ENCODE measurements around the gene ESF1. TPM values are rescaled to one million over a fixed set of nuclear protein-coding genes. Genes with fewer than 3 reads are reported as not detected.
"Not testable (repeated sequence)": the region's sequence is repeated elsewhere in the genome, so short reads cannot be mapped to it uniquely, and the experiment has no call there.

ESF1 gene
- polyA plus RNA-seq, 1 donor: 13.7 TPM

DNA sequence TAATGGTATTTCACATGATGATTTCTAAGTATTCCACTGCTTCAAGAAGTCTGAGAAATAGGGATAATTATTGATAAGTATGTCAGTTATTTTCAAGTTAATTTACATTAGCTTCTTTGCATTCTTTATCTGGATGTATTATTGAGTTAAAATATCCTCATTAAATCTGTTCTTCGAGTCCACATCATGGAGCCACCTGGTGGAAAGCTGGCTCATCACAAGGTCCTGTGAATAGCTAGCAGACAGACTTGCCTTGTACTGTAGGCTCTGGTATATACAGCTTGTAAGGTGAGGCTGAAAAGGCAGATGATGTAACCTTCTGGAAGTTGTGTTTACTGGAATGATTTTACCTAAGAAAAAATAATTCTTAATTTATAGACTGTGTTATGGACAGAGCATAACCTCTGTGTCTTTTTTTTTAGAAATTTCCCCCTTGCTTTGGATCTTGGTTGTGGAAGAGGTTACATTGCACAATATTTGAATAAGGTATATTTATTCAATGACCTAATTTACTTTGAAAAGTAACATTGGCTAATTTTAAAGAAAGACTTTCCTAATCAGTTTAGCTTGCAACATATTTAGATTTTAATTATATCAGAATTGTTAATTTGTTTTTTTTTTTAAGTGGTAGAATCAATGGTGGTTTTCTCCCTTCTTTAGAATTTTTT is 3.6 kb upstream of the ESF1 start:
- DNase-seq: peak; percentile 27

DNA sequence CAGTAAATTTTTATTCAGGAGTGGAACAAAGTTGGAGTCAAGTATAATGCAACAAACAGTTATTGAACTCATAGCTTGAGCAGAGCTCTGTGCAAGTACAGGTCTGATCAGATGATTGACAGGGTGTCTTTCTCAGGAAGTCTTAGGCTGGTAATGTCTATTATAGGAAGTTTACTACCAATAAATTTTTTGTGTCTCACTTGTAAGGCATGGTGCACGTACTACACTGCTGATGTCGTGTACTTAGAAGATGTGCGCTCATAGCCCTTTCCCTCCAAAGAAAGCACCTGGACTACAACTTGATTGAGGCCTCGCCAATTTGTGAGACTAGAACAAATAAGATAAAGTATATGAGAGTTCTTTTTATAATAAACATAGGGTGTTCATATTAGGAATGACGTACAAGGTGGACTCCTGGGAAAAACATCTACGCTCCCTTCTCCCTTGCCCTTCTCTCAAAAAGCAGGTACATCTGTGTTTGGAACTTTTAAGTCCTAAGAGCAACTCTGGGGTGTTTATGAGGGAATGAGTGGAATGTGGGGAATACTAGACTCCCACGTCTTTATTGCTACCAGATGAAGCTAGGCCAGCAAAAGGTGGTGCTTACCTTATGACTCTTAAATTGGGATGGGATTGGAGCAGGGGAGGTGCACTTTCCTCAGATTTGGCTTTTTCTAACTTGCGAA is 1.6 kb upstream of the ESF1 start:
- no peak for DNase-seq

DNA sequence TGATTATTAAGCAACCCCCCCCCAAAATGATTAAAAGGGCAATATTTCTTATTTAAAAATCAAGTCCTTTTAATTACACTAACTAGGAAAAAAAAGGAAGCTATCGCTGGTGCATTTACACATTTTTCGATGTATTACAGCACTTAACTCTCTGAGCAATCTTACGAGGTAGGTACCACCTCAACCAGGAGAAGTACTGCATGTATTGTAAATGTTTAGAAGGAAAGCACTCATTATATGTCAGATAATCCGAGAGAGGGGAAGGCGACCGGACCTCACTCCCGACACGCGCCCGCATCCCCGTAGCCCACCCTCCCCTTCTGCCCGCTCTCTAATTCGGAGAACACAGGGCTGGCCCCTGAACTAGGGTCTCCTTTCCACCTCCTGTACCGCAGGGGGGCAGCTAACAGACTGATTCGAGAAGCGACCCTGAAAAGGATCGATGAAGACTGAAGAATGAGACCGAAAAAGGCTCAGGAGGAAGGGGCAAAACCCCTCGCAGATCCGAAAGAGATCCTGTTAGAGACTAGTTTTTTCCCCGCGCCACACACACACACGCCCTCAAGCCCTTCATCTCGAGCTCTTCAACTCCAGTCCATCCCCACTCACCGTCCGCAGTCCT is 337 bp downstream of the ESF1 start:
- DNase-seq: no peak

DNA sequence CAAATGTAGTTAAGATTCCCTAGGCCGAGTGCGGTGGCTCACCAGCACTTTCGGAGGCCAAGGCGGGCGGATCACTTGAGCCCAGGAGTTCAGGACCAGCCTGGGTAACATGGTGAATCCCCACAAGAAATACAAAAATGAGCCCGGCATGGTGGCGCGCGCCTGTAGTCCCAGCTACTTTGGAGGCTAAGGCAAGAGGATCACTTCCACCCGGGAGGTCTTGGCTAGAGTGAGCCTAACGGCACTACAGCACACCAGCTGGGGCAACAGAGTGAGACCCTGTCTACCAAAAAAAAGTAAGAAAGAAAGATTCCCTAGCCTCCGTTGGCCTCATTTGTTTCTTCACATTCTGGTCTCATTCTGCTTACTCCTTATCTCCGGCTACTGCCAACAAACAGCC is 1.2 kb downstream of the ESF1 start:
- DNase-seq: no peak

DNA sequence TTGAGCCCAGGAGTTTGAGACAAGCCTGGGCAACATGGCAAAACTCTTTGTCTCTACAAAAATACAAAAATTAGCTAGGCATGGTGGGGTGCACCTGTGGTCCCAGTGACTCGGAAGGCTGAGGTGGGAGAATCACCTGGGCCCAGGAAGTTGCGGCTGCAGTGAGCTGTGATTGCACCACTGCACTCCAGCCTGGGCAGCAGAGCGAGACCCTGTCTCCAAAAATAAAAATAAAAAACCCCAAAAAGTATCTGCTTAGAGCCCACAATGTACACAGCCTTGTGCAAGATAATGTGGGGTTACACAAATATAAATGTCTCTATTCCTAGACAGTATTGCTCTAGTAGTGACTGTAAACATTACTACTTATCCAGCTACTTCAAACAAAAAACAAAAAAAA is 5.9 kb downstream of the ESF1 start:
- no peak for DNase-seq

DNA sequence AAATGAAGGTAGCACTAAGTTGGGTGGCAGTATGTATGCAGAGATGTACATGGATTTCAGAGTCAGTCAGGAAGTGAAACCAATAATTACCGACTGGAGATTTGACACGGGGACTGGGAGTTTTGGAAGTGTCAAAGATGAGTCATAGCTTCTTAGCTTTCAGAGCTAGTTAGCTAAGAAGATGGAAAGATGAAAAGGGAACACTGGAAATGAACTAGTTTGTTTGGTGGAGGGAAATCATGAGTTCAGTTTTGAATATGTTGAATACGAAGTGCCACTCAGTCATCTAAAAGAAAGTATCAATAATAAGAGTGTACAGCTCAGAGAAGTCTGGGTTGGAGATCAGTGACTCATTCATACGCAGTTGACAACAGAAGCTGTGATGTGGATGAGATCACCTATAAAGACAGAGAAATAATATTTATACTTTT is 7.5 kb downstream of the ESF1 start:
- no peak for DNase-seq

DNA sequence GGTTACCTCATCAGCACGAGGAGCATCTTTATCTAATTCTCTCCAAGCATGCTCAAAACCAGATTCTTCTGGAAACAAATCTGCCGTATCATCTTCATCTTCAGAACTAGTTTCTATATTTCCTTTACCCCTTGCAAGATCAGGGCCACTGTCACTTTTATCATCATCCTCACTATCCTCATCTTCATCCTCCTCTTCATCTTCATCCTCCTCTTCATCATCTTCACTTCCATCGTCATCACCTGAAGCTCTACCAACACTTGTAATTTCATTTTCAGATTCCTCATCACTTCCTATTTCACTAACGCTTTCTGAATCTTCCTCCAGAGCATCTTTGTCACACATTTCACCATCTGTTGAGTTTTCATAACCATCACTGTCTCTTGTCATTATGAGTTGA is 8.9 kb downstream of the ESF1 start:
- no peak for DNase-seq

DNA sequence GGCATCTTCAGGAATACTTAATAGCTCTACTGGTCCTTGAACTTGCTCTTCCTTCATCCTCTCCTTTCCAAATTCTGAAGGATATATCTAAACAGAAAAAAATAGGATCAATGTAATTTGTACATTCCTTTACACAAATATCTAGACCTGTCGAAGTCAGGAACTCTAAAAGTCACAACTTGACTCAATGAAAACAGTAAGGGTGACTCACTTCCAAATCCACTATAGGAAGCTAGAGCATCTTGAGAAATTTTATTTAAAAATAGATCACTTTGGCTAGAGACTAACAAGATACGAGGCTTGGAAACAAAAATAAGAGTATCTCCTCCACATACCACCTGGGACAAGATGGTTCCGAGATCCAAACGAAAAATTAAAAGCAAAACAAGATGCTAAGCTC is 12.2 kb downstream of the ESF1 start:
- no peak for DNase-seq

DNA sequence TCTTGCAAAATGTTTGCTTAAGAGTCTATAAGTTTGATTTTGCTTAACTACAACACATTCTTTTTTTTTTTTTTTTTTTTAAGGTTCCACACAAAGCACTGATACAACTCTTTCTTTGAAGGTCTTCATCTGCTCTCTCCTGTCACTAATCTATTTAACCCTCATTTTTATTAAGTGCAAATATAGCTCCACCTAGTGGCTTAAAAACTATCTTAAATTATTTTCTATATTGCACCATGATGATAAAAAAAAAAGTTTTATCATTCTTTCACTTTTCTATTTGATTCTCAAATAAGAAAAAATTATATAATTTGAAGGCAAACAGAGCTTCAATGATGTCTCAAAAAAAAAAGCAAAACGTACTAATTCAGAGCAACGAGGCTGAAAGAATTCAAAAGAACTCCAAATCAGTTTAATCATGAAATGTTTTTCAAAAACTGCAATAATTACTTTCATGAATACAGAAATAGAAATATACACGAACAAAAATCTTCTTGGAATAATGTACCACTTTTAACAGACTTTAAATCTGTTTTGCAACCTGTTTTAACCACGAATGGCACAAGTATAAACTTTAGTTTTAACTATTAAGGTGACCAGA is 12.8 kb downstream of the ESF1 start:
- no peak for DNase-seq

DNA sequence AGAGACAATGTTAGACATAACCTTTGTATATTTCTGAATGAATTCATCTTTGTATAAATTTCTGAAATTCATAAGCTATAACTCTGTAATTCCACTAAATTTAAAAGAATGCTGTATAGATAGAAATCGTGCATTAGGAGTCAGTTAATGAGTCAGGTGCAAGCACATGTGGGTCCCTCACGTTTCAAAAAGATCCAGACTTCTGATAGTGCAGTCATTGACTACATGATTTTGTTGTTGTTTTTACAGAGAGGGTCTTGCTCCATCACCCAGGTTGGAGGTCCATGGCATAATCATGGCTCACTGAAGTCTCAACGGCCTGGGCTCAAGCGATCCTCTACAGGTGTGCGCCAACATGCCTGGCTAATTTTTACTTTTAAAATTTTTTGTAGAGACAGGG is 14.6 kb downstream of the ESF1 start:
- no peak for DNase-seq

DNA sequence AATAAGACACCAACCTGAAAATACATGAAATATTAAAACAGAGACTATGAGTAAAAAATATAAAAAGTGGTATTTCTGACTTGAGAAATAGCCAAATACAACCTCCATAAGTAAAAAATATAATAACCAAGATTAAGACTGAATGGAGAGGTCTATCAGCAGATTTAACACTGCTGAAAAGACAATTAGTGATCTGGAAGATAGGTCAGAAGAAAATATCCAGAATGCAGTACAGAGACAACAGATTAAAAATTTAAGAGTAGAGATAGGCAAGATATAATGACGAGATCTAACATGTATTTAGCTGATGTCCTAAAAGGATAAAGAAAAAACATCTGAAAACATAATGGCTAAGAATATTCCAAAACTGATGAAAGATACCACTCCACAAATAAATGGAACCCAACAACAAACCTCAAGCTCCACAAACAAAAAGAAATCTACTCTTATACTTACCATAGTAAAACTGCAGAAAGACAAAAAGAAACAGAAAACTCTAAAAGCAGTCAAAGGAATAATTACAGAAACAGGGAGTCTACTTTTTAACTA is 18.8 kb downstream of the ESF1 start:
- no peak for DNase-seq

DNA sequence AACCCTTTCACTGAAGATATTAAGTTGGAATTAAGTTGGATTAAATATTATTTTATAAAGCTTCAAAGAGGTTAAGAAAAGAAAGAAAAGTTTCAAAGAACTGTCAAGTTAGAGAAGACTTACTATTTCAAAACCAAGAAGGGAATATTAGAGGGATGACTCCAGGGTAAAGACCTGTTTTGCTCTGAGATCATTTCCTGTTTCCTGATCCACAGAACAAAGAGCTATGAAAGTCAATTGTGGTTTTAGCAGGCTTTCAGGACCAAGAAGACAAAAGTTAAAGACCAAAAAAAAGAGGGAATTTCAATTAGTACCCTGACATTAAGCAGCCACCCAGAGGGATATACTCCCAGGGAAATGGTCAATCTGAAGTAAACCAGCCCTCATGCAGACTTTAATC is 19.4 kb downstream of the ESF1 start:
- no peak for DNase-seq

DNA sequence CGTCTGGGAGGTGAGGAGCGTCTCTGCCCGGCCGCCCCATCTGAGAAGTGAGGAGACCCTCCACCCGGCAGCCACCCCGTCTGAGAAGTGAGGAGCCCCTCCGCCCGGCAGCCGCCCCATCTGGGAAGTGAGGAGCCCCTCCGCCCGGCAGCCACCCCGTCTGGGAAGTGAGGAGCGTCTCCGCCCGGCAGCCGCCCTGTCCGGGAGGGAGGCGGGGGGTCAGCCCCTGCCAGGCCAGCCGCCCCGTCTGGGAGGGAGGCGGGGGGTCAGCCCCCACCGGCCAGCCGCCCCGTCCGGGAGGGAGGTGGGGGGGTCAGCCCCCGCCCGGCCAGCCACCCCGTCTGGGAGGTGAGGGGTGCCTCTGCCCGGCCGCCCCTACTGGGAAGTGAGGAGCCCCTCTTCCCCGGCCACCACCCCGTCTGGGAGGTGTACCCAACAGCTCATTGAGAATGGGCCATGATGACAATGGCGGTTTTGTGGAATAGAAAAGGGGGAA is 24.2 kb downstream of the ESF1 start:
- DNase-seq: not testable (repeated sequence)

DNA sequence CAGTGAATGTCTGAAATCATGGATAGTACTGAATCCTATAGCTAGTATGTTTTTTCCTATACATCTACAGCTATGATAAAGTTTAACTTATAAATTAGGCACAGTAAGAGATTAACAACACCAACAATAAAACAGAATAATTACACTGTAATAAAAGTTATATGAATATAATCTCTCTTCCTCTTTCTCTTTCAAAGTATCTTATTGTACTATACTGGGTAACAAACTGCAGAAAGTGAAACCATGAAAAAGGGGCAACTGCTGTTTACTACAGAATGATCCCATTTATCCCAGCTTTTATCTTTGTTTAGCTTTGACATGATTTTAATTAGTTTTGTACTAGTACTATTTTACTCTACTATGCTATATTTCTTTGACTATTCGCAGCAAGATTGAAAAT is 25.8 kb downstream of the ESF1 start:
- no peak for DNase-seq

DNA sequence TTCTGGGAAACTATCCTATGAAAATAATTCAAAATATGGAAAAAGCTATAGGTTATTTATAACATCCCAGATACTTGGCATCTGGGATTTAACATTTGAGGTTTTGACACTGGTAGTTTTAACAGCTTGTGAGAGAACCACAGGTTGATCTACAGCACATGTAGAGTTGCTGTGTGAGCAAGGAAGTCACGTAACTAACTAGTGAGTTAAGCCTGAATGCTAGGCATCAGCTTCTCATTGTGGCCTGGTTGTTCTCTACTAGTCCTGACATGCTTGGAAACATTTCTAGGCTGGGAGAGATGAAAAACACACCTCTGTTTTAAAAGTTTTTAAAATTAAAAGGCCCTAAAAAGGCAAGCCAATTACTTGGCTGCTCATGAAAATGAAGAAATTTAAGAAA is 28.2 kb downstream of the ESF1 start:
- no peak for DNase-seq

DNA sequence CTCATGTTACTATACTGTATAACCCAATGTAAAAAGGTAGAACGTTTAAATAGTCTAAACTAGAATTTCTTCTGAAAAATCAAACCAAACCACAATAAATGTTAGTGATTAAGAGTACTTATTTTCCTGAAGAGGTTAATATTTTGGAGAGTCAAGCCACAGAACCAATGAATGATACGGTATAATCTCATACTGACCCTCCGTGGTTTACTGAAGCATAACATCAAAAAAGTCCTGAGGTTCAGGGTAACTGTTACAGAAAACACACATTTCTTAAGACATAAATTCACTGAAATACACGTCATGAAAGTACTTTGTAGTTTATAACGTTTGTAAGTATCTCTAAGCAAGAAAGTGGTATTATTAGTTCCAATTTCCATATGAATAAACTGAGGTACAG is 28.9 kb downstream of the ESF1 start:
- DNase-seq: no peak

DNA sequence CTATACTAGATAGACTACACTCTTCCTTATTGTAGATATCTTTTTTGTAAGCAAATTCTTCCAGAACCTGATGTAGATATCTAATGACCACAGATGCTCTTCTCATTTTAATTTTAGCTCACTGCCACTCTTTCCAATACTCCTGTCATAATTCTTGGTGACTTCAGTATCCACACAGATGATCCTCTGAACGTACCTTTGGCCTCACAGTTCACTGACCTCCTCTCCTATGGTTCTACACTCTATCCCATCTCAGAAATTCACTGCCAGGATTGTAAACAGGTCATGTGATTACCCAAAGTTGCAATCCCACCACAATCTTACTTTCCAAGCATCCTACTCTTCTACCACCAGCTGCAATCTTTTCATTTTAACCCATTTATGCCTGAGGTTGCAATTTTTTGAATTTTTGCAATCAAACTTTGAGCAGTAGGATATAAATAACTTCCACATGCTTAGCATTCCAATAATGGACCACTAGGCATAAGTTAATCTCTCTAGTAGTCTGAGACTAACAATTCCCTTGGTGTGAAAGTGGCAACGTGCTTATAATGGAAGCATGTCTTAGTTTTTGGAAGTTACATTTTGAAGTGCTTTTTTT is 31.2 kb downstream of the ESF1 start:
- no peak for DNase-seq

DNA sequence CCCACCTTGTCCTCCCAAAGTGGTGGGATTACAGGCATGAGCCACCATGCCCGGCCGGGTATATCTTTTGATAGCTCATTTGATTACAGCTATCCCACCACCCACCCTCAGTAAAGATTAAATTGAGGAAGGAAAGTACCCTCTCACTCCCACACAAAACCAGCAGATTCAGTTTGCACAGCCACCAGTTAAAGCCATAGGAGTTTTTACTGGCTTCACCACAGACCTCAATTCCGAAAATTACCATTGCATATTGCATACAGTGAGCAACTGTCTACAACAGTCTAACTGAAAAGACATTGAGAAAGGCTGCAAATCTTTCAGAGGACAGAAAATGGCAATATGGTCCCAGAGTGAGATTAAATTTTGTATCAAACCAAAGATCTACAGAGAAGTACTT is 34.9 kb downstream of the ESF1 start:
- DNase-seq: no peak

DNA sequence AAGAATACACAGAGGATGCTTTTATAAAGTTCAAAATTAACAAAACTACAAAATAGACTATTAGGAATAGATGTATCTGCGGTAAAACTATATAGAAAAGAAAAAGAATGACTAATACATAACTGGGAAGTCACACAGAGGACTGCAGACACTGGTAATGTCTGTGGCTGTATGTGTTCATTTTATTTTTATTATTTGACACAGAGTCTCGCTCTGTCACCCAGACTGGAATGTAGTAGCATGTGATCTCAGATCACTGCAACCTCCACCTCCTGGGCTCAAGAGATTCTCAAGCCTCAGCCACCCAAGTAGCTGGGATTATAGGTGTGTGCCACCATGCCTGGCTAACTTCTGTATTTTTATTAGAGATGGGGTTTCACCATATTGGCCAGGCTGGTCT is 38.9 kb downstream of the ESF1 start:
- no peak for DNase-seq

DNA sequence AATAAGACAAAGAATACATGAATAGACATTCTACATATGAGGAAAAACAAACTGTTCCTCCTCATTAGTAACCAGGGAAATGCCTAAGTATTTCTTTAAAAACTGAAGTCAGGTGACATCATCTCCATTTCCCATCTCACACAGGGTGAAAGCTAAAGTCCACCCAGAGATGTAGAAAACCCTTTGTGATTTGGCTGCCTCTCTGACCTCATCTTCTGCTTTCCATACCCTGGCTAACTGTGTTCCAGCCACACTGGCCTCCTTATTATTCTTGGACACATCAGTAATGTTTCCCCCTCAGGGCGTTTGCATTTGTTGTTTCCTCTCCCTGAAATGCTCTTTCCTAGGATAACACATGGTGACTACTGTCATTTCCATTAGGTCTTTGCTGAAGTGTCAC is 40.4 kb downstream of the ESF1 start:
- no peak for DNase-seq

DNA sequence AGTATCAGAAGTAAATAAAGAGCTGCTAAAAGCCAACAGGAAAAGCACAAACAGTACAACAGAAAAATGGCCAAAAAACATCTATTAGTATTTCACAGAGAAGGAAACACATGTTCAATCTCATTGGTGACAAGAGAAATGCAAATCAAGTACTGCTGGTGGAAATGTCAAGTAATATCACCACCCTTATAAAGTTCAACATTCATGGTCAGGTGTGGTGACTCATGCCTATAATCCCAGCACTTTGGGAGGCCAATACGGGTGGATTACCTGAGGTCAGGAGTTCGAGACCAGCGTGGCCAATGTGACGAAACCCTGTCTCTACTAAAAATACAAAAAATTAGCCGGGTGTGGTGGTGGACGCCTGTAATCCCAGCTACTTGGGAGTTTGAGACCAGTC is 42.8 kb downstream of the ESF1 start:
- no peak for DNase-seq

DNA sequence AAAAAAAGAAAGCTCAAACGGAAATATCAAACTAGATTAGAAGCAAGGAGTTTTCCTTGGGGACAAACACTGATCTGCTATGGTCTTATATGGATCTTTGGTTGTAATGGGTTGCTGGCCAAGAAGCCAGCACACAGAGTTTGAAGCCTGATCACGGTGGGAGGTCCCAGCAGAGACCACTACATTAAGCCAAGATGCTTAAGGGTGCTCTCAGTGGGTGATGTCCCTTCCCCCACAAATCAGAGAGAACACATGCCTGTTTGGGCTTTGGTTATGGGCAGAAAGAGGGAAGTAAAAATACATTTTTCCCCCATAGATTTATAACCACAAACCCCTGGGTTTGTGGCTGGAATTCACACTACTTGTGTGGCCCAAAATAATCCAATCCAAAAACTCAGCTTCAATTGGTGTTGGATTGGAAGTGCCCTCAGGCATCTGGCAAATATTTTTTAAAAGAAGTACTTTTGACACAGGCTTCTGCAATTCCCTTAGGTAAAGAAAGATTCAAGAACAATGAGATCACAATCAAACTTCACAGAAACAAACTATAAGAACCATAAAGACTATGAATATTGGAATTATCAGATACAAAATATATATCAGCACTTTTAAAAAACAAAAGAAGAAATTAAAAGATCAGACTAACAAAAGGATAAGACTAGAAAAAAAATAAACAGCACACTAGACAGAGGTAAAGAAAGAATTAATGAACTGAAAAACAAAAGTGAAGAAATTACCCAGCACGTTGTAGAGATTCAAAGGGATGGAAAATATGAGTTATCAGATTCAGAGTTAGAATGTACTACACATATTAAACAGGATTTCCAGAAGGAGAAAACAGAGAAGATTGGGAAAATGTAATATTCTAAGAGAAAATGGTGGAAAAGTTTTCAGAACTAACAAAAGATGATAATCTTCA is 44.7 kb downstream of the ESF1 start:
- no peak for DNase-seq

Measured in hindlimb muscle (tissue), 1 donor.